Astrocyte of the cerebellum (primary cell): Measurements from ENCODE around the gene CTXN2.

Experiments
- DNase-seq: peaks from one replicate; pipeline ENCODE4 v3.0.0-alpha.2; 2011; ENCODE audit warnings: low read depth
- H3K4me3 ChIP-seq: 2 replicates; pipeline ENCODE4 v1.5.1; 2011; ENCODE audit warnings: mild to moderate bottlenecking, low read depth, low read length, moderate library complexity
- CTCF ChIP-seq: IDR thresholded peaks from 2 replicates; pipeline ENCODE4 v1.5.1; 2012; ENCODE audit warnings: low read length, low read depth, moderate library complexity, mild to moderate bottlenecking; ENCODE audit errors: missing control alignments
- in situ Hi-C: cut with HindIII; loops from 2 replicates; pipeline ENCODE4 v1.10.0; 2017; ENCODE audit warnings: low sequenced_read_pairs

Gene CTXN2

DNA sequence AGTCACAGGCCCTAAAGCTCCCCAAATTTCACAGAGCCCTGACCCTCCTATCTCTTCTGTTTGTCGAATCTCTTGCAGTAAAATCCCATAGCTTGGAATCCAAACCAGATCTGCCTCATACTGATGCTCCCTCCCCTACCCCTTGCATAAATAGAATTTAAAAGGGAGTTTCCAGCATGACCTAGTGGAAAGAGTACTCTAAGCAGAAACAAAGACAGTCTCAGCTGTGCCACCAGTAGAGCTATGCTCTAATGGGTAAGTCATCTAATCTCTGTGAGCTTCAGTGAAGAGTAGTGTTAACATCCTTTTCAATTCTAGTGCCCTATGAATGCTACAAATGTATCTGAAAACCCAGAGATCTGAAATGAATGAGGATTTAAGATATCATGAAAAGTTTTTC is 10.6 kb downstream of the CTXN2 start:
- no peak for DNase-seq
- TF ChIP-seq CTCF = no peak
- H3K4me3 ChIP-seq = no peak overlapping the region
- in situ Hi-C loops = no loop called here

DNA sequence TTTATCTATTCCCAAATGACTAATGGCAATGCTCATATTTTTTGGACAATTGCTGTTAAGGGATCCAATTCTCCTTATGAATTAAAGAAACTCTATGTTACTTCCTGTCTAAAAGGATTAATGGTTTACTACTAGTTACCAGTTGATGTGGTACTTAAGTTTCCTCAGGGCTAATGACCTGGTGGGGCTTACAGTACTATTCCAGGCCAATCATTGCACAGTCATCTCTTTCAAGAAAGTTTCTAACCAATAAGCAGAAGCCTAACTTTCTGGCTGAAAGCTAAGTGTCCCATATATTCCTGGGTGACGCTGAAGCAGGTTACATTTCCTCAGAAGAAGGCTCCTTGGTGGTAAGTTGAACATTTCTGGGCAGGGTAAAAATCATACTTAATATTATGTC is 14.5 kb downstream of the CTXN2 start, which contains the start of gene SLC12A1:
Gene SLC12A1, plus strand, starts transcription at position 322 of the 400 bp plus-strand sequence. CDS start 1,418 bp downstream, outside the sequence.
- DNase-seq = no peak
- in situ Hi-C loops = no loop called here
- no peak within 1 kb of the TSS for H3K4me3 ChIP-seq
- no peak for TF ChIP-seq CTCF

GRCh38 chr15:48221261-48221660 is 29.8 kb downstream of the CTXN2 start:
- in situ Hi-C loops = no loop called here
- no peak for TF ChIP-seq CTCF
- no peak overlapping the region for H3K4me3 ChIP-seq
- DNase-seq = no peak

DNA sequence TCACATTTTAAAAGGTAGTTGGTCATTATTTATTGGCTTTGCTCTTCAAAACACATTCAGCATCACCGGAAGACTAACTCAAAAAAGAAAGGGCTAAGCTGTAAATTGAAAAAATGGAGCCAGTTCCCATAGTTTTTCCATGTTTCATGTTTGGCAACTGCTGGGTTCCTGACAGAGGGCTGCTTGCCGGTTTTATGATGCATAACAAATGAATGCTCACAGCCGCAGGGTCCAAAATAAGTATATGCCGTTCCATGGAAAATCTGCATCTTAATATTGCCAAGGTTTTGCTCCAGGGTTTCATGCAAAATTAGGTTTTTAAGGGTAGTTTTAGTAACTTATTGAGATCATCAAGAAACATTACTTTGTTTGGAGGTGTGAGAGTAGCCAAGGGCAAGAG is 30.4 kb downstream of the CTXN2 start:
- no peak for TF ChIP-seq CTCF
- in situ Hi-C loops = no loop called here
- DNase-seq = peak; percentile 39
- H3K4me3 ChIP-seq = no peak overlapping the region

GRCh38 chr15:48222627-48223026 is 31.2 kb downstream of the CTXN2 start:
- in situ Hi-C loops = no loop called here
- no peak for TF ChIP-seq CTCF
- H3K4me3 ChIP-seq = no peak overlapping the region
- DNase-seq = no peak

DNA sequence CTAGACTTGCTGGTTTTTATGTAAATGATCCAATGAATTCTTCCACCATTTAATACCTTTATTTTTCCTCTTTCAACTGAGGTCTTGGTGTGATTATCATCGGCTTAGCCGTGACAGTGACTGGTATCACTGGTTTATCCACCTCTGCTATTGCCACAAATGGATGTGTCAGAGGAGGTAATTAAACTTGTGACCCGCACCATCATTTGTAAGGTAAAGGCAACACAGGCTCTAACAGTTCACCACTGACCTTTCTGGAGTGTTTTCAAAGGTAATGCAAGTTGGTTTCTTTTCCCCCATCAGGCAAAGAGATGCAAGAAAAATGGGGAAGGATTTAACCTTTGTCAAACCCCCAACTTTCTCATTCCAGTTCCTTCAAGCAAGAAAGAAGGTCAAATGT is 34.3 kb downstream of the CTXN2 start:
- in situ Hi-C loops = no loop called here
- H3K4me3 ChIP-seq = no peak overlapping the region
- no peak for DNase-seq
- no peak for TF ChIP-seq CTCF

DNA sequence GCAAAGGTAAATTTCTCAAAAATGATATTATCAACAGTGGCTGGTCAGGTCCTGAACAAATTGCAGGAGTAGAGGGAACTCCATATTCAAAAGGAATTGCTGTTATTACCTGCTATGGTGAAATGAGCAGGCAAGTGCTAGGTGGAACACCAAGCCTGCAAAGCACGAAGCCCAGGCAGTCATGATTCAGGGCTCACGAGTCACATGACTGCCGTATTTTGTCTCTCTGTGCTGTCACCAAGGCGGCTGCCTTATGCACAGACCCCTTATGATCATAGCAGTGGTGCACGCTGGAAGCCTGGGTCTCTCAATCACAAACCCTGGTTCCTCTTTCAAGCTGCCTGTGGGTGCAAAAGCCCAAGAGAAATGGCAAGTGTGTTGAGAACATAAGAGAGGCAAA is 39.0 kb downstream of the CTXN2 start:
- in situ Hi-C loops = no loop called here
- no peak for DNase-seq
- no peak for TF ChIP-seq CTCF
- H3K4me3 ChIP-seq = no peak overlapping the region
